IMR-90 (cell line): ENCODE results near the gene RYR1. TPM values are rescaled to one million over a fixed set of nuclear protein-coding genes. Genes with fewer than 3 reads are reported as not detected.

ENCODE experiments used
- ATAC-seq: fragments of 200-7000 bp; cut with Tn5 transposase; 2 replicates; pipeline ENCODE4 v1.9.1; 2020; ENCODE audit warnings: low read depth, mild to moderate bottlenecking, moderate library complexity
- BruUV-seq: library from RNA; stranded (reverse); fragments of 400-500 nt; replicated peaks from 2 replicates; lab custom pipeline; 2021; lab: Mats Ljungman, UMichigan
- CTCF ChIA-PET: fragments of 300-600 bp; formaldehyde crosslinking; extraction: SDS; loops from one replicate; lab custom pipeline; 2021; ENCODE audit warnings: antibody characterized with exemption; lab: Yijun Ruan, JAX
- POLR2A ChIA-PET: fragments of 300-600 bp; sonication (Branson Sonifier 250); formaldehyde crosslinking; loops from one replicate; lab custom pipeline; 2022; ENCODE audit warnings: antibody characterized with exemption; ENCODE audit not compliant: unreplicated experiment; lab: Charles Lee
- DNase-seq: peaks from one replicate; pipeline ENCODE4 v3.0.0; 2013
- H2AFZ ChIP-seq: replicated peaks from 2 replicates; pipeline ENCODE3; 2013; ENCODE audit warnings: low read length, mild to moderate bottlenecking; ENCODE audit not compliant: poor library complexity
- H2AK5ac ChIP-seq: 2 replicates; pipeline ENCODE4 v1.6.1; 2013; ENCODE audit warnings: low read depth, low read length, inconsistent platforms
- H2AK9ac ChIP-seq: replicated peaks from 2 replicates; pipeline ENCODE3; 2013; ENCODE audit warnings: mild to moderate bottlenecking, low read depth, low read length, moderate library complexity; ENCODE audit not compliant: poor library complexity
- H2BK120ac ChIP-seq: 2 replicates; pipeline ENCODE4 v1.6.1; 2013; ENCODE audit warnings: low read depth, low read length, inconsistent platforms
- H2BK15ac ChIP-seq: 3 replicates; pipeline ENCODE4 v1.6.1; 2013; ENCODE audit warnings: low read depth, low read length, inconsistent platforms
- H2BK20ac ChIP-seq: 2 replicates; pipeline ENCODE4 v1.6.1; 2013; ENCODE audit warnings: low read depth, mild to moderate bottlenecking, inconsistent platforms, low read length, moderate library complexity
- H2BK5ac ChIP-seq: 2 replicates; pipeline ENCODE4 v1.6.1; 2013; ENCODE audit warnings: mild to moderate bottlenecking, low read depth, low read length, inconsistent platforms; ENCODE audit not compliant: poor library complexity, severe bottlenecking
- H3K14ac ChIP-seq: replicated peaks from 2 replicates; pipeline ENCODE4 v1.6.1; 2013; ENCODE audit warnings: low read depth, low read length, inconsistent platforms
- H3K18ac ChIP-seq: 2 replicates; pipeline ENCODE4 v1.6.1; 2013; ENCODE audit warnings: low read depth, low read length, control low read depth
- H3K23ac ChIP-seq: 2 replicates; pipeline ENCODE4 v1.6.1; 2013; ENCODE audit warnings: low read depth, low read length, inconsistent platforms
- H3K27ac ChIP-seq: 2 replicates; pipeline ENCODE4 v1.5.1; 2013; ENCODE audit warnings: mild to moderate bottlenecking, control low read depth, low read length; ENCODE audit not compliant: insufficient read depth
- H3K27me3 ChIP-seq: 2 replicates; pipeline ENCODE4 v1.6.1; 2013; ENCODE audit warnings: low read length; ENCODE audit not compliant: control insufficient read depth, insufficient read depth
- H3K36me3 ChIP-seq: 2 replicates; pipeline ENCODE4 v1.6.1; 2013; ENCODE audit warnings: low read length, mixed read lengths; ENCODE audit not compliant: control insufficient read depth, insufficient read depth
- H3K4ac ChIP-seq: 2 replicates; pipeline ENCODE4 v1.6.1; 2013; ENCODE audit warnings: low read depth, low read length, inconsistent platforms
- H3K4me1 ChIP-seq: 2 replicates; pipeline ENCODE4 v1.6.1; 2013; ENCODE audit warnings: low read length, mixed read lengths; ENCODE audit not compliant: control insufficient read depth, insufficient read depth
- H3K4me2 ChIP-seq: 2 replicates; pipeline ENCODE4 v1.6.1; 2013; ENCODE audit warnings: low read depth, mild to moderate bottlenecking, control low read depth, low read length, moderate library complexity
- H3K4me3 ChIP-seq: 2 replicates; pipeline ENCODE4 v1.5.1; 2013; ENCODE audit warnings: low read depth, mild to moderate bottlenecking, control low read depth, low read length, moderate library complexity; ENCODE audit not compliant: insufficient read depth
- H3K56ac ChIP-seq: 2 replicates; pipeline ENCODE4 v1.6.1; 2013; ENCODE audit warnings: low read length, inconsistent platforms; ENCODE audit not compliant: insufficient read depth; ENCODE audit errors: extremely low read depth
- H3K79me1 ChIP-seq, 2 experiments: 2 replicates each; pipeline ENCODE4 v1.6.1; 2013; ENCODE audit warnings: low read length in 2 of 2, inconsistent platforms in 1 of 2, low read depth in 1 of 2
- H3K9ac ChIP-seq: 2 replicates; pipeline ENCODE4 v1.6.1; 2013; ENCODE audit warnings: low read depth, low read length, control low read depth
- H3K9me1 ChIP-seq: 2 replicates; pipeline ENCODE4 v1.6.1; 2013; ENCODE audit warnings: low read length, inconsistent platforms; ENCODE audit not compliant: insufficient read depth
- H3K9me3 ChIP-seq: 2 replicates; pipeline ENCODE4 v1.6.1; 2013; ENCODE audit warnings: low read length; ENCODE audit not compliant: control insufficient read depth, insufficient read depth
- H4K20me1 ChIP-seq: 2 replicates; pipeline ENCODE4 v1.6.1; 2013; ENCODE audit warnings: low read length, inconsistent platforms; ENCODE audit not compliant: insufficient read depth
- H4K5ac ChIP-seq: 2 replicates; pipeline ENCODE4 v1.6.1; 2013; ENCODE audit warnings: mild to moderate bottlenecking, low read depth, low read length, control low read depth
- H4K8ac ChIP-seq, 2 experiments: 2 replicates each; pipeline ENCODE4 v1.6.1; 2013; ENCODE audit warnings: low read depth in 2 of 2, low read length in 2 of 2, control low read depth in 1 of 2, inconsistent platforms in 1 of 2
- H4K91ac ChIP-seq: 2 replicates; pipeline ENCODE4 v1.6.1; 2013; ENCODE audit warnings: low read depth, low read length, inconsistent platforms; ENCODE audit not compliant: insufficient read depth
- BHLHE40 ChIP-seq: fragments of 150-350 bp; IDR thresholded peaks from 2 replicates; pipeline ENCODE4 v1.6.1; 2016; ENCODE audit warnings: mild to moderate bottlenecking, low read depth, low read length
- CEBPB ChIP-seq: IDR thresholded peaks from 2 replicates; pipeline ENCODE4 v1.6.1; 2012; ENCODE audit warnings: low read depth, low read length, improper control_type of control experiment
- CHD1 ChIP-seq: IDR thresholded peaks from 2 replicates; pipeline ENCODE4 v1.6.1; 2012; ENCODE audit warnings: low read depth, low read length, improper control_type of control experiment
- FOS ChIP-seq: fragments of 150-350 bp; IDR thresholded peaks from 2 replicates; pipeline ENCODE4 v1.6.1; 2016; ENCODE audit warnings: low read depth, low read length
- MAFK ChIP-seq: IDR thresholded peaks from 2 replicates; pipeline ENCODE4 v1.6.1; 2012; ENCODE audit warnings: low read depth, low read length, improper control_type of control experiment
- MAZ ChIP-seq: IDR thresholded peaks from 2 replicates; pipeline ENCODE4 v1.6.1; 2012; ENCODE audit warnings: low read depth, mild to moderate bottlenecking, low read length, improper control_type of control experiment, moderate library complexity, borderline replicate concordance
- MXI1 ChIP-seq: IDR thresholded peaks from 2 replicates; pipeline ENCODE4 v1.6.1; 2012; ENCODE audit warnings: low read depth, mild to moderate bottlenecking, low read length, moderate library complexity, borderline replicate concordance
- NFE2L2 ChIP-seq: fragments of 150-350 bp; IDR thresholded peaks from 2 replicates; pipeline ENCODE4 v1.6.1; 2016; ENCODE audit warnings: low read depth, mild to moderate bottlenecking, low read length
- POLR2A ChIP-seq: IDR thresholded peaks from 2 replicates; pipeline ENCODE4 v1.6.1; 2012; ENCODE audit warnings: mild to moderate bottlenecking, low read depth, low read length
- RAD21 ChIP-seq: IDR thresholded peaks from 2 replicates; pipeline ENCODE4 v1.6.1; 2012; ENCODE audit warnings: low read length, improper control_type of control experiment
- RCOR1 ChIP-seq: IDR thresholded peaks from 2 replicates; pipeline ENCODE4 v1.6.1; 2012; ENCODE audit warnings: mild to moderate bottlenecking, low read length, improper control_type of control experiment; ENCODE audit not compliant: insufficient replicate concordance
- RFX5 ChIP-seq: IDR thresholded peaks from 2 replicates; pipeline ENCODE4 v1.8.0; 2012; ENCODE audit warnings: low read depth, mild to moderate bottlenecking, low read length, moderate library complexity
- SMC3 ChIP-seq: fragments of 150-350 bp; IDR thresholded peaks from 2 replicates; pipeline ENCODE4 v1.6.1; 2016; ENCODE audit warnings: low read depth, mild to moderate bottlenecking, antibody characterized with exemption, low read length, moderate library complexity
- WGBS, 2 experiments: methylation state at CpG; one replicate each; pipeline versions ENCODE4 v1.1.5 to v1.1.7; 2013; ENCODE audit warnings: missing lambda C conversion rate in 2 of 2; ENCODE audit not compliant: insufficient read length in 1 of 2; ENCODE audit errors: extremely low coverage in 2 of 2; 5-methylcytosine and 5-hydroxymethylcytosine counted together
- dilution Hi-C: fragments of 300-500 bp; cut with HindIII; formaldehyde crosslinking; loops from one replicate; pipeline ENCODE4 v1.14.3; 2018; ENCODE audit warnings: low sequenced_read_pairs; ENCODE audit not compliant: unreplicated experiment
- in situ Hi-C: fragments of 300-500 bp; cut with MboI; formaldehyde crosslinking; loops from 3 replicates; pipeline ENCODE4 v1.14.3; 2019; ENCODE audit warnings: low sequenced_read_pairs, inconsistent platforms, mixed read lengths
- intact Hi-C: fragments of 100-400 bp; cut with micrococcal nuclease; formaldehyde crosslinking; loops from 2 replicates; pipeline ENCODE4 v1.10.0; 2022
- polyA plus RNA-seq, 3 experiments: library from polyadenylated mRNA; depleted of rRNA; stranded (reverse); fragments of >200 nt; gene quantifications; 2 replicates each; pipeline ENCODE4 v1.2.3, GENCODE V29; 2012; ENCODE audit warnings: low replicate concordance in 1 of 3
- total RNA-seq: library from RNA; depleted of rRNA; stranded (reverse); fragments of >200 nt; gene quantifications from 2 replicates; pipeline ENCODE4 v1.2.3, GENCODE V29; 2012
- TF ChIP-seq, protein P1 (sequence below): fragments of 150-350 bp; IDR thresholded peaks from 2 replicates; pipeline ENCODE4 v1.6.1; 2016; ENCODE audit warnings: low read depth, mild to moderate bottlenecking, low read length, moderate library complexity, borderline replicate concordance
- TF ChIP-seq, protein P2 (sequence below): fragments of 150-350 bp; IDR thresholded peaks from 2 replicates; pipeline ENCODE4 v1.6.1; 2017; ENCODE audit warnings: mild to moderate bottlenecking, antibody characterized with exemption, low read length, low read depth
- TF ChIP-seq, protein P3 (sequence below): conservative IDR thresholded peaks from 2 replicates; pipeline ENCODE4 v1.5.1; 2012; ENCODE audit warnings: mild to moderate bottlenecking, low read depth, low read length, improper control_type of control experiment

RYR1 gene
- total and polyA plus RNA-seq, 2 of the 4 experiments (the other 2 are of a cell fraction) = not detected

DNA sequence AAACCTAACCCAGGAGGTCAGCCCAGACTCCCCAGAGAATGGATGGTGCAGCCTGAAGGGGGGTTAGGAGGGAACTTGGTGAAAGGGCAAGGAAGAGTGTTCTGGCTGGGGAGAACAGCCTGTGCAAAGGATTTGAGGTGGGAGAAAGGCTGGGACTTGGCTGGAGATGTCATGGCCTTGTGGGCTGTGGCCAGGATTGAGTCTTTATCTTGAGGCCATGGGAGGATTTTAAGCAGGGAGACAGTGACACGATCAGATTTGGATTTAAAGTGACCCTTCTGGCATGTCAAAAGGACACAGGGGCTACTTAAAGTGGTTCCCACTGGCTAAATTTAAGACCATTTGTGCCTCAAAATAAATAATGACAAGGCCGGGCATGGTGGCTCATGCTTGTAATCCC lies 154.6 kb downstream of the RYR1 start:
- no peak for TF ChIP-seq BHLHE40
- no peak for TF ChIP-seq MXI1
- no peak for TF ChIP-seq MAZ
- TF ChIP-seq SMC3 = no peak
- TF ChIP-seq, protein P1, sequence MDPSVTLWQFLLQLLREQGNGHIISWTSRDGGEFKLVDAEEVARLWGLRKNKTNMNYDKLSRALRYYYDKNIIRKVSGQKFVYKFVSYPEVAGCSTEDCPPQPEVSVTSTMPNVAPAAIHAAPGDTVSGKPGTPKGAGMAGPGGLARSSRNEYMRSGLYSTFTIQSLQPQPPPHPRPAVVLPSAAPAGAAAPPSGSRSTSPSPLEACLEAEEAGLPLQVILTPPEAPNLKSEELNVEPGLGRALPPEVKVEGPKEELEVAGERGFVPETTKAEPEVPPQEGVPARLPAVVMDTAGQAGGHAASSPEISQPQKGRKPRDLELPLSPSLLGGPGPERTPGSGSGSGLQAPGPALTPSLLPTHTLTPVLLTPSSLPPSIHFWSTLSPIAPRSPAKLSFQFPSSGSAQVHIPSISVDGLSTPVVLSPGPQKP = no peak
- no peak for TF ChIP-seq POLR2A
- no peak for TF ChIP-seq RAD21
- TF ChIP-seq, protein P2, sequence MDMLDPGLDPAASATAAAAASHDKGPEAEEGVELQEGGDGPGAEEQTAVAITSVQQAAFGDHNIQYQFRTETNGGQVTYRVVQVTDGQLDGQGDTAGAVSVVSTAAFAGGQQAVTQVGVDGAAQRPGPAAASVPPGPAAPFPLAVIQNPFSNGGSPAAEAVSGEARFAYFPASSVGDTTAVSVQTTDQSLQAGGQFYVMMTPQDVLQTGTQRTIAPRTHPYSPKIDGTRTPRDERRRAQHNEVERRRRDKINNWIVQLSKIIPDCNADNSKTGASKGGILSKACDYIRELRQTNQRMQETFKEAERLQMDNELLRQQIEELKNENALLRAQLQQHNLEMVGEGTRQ = no peak
- TF ChIP-seq NFE2L2 = no peak
- no peak for TF ChIP-seq CEBPB
- TF ChIP-seq CHD1 = no peak
- TF ChIP-seq MAFK = no peak
- no peak for TF ChIP-seq FOS
- no peak for TF ChIP-seq RFX5
- TF ChIP-seq, protein P3, sequence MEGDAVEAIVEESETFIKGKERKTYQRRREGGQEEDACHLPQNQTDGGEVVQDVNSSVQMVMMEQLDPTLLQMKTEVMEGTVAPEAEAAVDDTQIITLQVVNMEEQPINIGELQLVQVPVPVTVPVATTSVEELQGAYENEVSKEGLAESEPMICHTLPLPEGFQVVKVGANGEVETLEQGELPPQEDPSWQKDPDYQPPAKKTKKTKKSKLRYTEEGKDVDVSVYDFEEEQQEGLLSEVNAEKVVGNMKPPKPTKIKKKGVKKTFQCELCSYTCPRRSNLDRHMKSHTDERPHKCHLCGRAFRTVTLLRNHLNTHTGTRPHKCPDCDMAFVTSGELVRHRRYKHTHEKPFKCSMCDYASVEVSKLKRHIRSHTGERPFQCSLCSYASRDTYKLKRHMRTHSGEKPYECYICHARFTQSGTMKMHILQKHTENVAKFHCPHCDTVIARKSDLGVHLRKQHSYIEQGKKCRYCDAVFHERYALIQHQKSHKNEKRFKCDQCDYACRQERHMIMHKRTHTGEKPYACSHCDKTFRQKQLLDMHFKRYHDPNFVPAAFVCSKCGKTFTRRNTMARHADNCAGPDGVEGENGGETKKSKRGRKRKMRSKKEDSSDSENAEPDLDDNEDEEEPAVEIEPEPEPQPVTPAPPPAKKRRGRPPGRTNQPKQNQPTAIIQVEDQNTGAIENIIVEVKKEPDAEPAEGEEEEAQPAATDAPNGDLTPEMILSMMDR = no peak
- no peak for TF ChIP-seq RCOR1
- no peak overlapping the region for H3K56ac ChIP-seq
- no peaks in the 10 kb centered on the region for H3K4me1 ChIP-seq
- H4K5ac ChIP-seq = no peak overlapping the region
- dilution Hi-C loops = no loop called here
- no peak overlapping the region for H3K27ac ChIP-seq
- WGBS, 2 experiments = 43% methylated on average over 1 of the region's 2 CpGs; no CpG with 5 or more reads in 1 of the 2 experiments
- no peaks in the 10 kb centered on the region for H3K9me3 ChIP-seq
- H2BK15ac ChIP-seq = no peak overlapping the region
- H4K8ac ChIP-seq = no peak overlapping the region
- H4K91ac ChIP-seq = no peak overlapping the region
- no peak overlapping the region for H3K18ac ChIP-seq
- no peak overlapping the region for H3K14ac ChIP-seq
- DNase-seq (no peak), ATAC-seq (no peak)
- no peaks in the 10 kb centered on the region for H4K20me1 ChIP-seq
- no peak overlapping the region for H2AFZ ChIP-seq
- H3K9me1 ChIP-seq = no peaks in the 10 kb centered on the region
- H3K4ac ChIP-seq = no peak overlapping the region
- no peak overlapping the region for H3K23ac ChIP-seq
- no peak overlapping the region for H3K4me2 ChIP-seq
- no peaks in the 10 kb centered on the region for H3K79me1 ChIP-seq
- CTCF ChIA-PET = interaction anchor here (0.7 kb wide), 1 partner anchor 10 kb away, joined by 5 read pairs; no protein-coding TSS in a partner anchor
- intact Hi-C loops = no loop called here
- no peak overlapping the region for H2BK20ac ChIP-seq
- no peak overlapping the region for H3K9ac ChIP-seq
- no peak overlapping the region for H2AK5ac ChIP-seq
- no peaks in the 10 kb centered on the region; the same call in 1 of the 2 replicates for H3K27me3 ChIP-seq
- BruUV-seq = no TSS peak
- no peak overlapping the region for H2BK120ac ChIP-seq
- no peak overlapping the region for H3K4me3 ChIP-seq
- no peaks in the 10 kb centered on the region for H3K36me3 ChIP-seq
- H2BK5ac ChIP-seq = no peak overlapping the region
- POLR2A ChIA-PET = no interaction called here
- no peak overlapping the region for H2AK9ac ChIP-seq
- in situ Hi-C loops = no loop called here
